Adrenal gland (tissue), 12 donors: ENCODE measurements around the gene NAPA. TPM values are rescaled to one million over a fixed set of nuclear protein-coding genes. Genes with fewer than 3 reads are reported as not detected.

Source experiments
- DNase-seq, 7 donors: peaks; one replicate each; pipeline ENCODE4 v3.0.0-alpha.2; 2019 to 2020
- H3K27ac ChIP-seq, 5 donors: fragments of 200-600 bp; sonication (generic) in 4 of 5; 1 replicate in 3 of 5; 2 replicates in 2 of 5; pipeline versions ENCODE4 v1.5.1 to v1.8.0; 2016 to 2020; ENCODE audit warnings: mild to moderate bottlenecking in 1 of 5
- H3K27me3 ChIP-seq: fragments of 200-600 bp; 2 replicates; pipeline ENCODE4 v1.8.0; 2021
- H3K36me3 ChIP-seq, 2 donors: fragments of 200-600 bp; replicated peaks in 1 of 2; 1 replicate in 1 of 2; 2 replicates in 1 of 2; pipeline versions ENCODE4 v1.5.1 to v1.8.0; 2018 to 2022
- H3K4me1 ChIP-seq, 2 donors: fragments of 200-600 bp; replicated peaks in 1 of 2; 1 replicate in 1 of 2; 2 replicates in 1 of 2; pipeline versions ENCODE4 v1.5.1 to v1.8.0; 2018 to 2021
- H3K4me3 ChIP-seq, 4 donors: fragments of 200-600 bp; sonication (generic) in 3 of 4; one replicate each; pipeline ENCODE4 v1.5.1; 2016 to 2018
- H3K9me3 ChIP-seq, 3 donors: fragments of 200-600 bp; sonication (generic) in 1 of 3; replicated peaks in 1 of 3; 1 replicate in 2 of 3; 2 replicates in 1 of 3; pipeline versions ENCODE4 v1.5.1 to v1.8.0; 2016 to 2021
- CTCF ChIP-seq, 6 experiments: fragments of 450-650 bp in 4 of 6; fragments of 200-600 bp in 2 of 6; sonication (generic) in 1 of 6; IDR thresholded peaks; 1 replicate in 5 of 6; 2 replicates in 1 of 6; pipeline versions ENCODE4 v1.5.1 to v1.8.0; 2016 to 2021; ENCODE audit warnings: antibody characterized with exemption in 6 of 6, mild to moderate bottlenecking in 2 of 6, moderate library complexity in 1 of 6
- POLR2A ChIP-seq, 2 donors: fragments of 450-650 bp; IDR thresholded peaks; one replicate each; pipeline ENCODE4 v1.6.1; 2017; ENCODE audit warnings: antibody characterized with exemption in 2 of 2, mild to moderate bottlenecking in 2 of 2, moderate library complexity in 1 of 2
- WGBS, 4 donors: extraction: QIAGEN DNeasy Blood & Tissue Kit in 2 of 4; methylation state at CpG; one replicate each; pipeline versions ENCODE4 v1.1.5 to v1.1.7; 2013 to 2017; 5-methylcytosine and 5-hydroxymethylcytosine counted together
- intact Hi-C, 2 donors: fragments of 100-400 bp; cut with DNase I; formaldehyde crosslinking; loops; one replicate each; pipeline versions ENCODE4 v1.14.1 to v1.15.0; 2022 to 2023
- polyA plus RNA-seq, 3 donors: library from polyadenylated mRNA; stranded (reverse); fragments of 200-250 nt in 2 of 3; fragments of 350-450 nt in 1 of 3; fragmentation: Illumina TruSeq in 1 of 3; extraction: RNeasy Lipid Tissue Mini Kit (QIAGEN cat#74804) in 1 of 3; gene quantifications; one replicate each; pipeline ENCODE4 v1.2.3, GENCODE V29; 2013 to 2014
- total RNA-seq, 9 donors: library from RNA; depleted of rRNA in 4 of 9; stranded (reverse); fragments of >200 nt in 4 of 9; fragments of 120-200 nt in 1 of 9; fragmentation: NEBNext Ultra II Directional in 1 of 9; extraction: Animal tissue kit (Norgen Biotek cat#: 25700) in 1 of 9; gene quantifications; one replicate each; pipeline versions ENCODE4 v1.1.0 to v1.2.4, GENCODE V29; 2013 to 2023
- donor health status: healthy with polysubstance abuse.
- donor health status: Bipolar disorder and iron deficiency.
- donor health status: DM: yes; HTN: yes; CAD: no.
- donor health status: DM: no; HTN: no; CAD: no.
- donor health status: DM: no; HTN: no; CAD: no.
- donor health status: DM: yes; HTN: yes; CAD: no.

NAPA gene
- total and polyA plus RNA-seq, 12 donors, result 122 to 481 (median 254) TPM

DNA sequence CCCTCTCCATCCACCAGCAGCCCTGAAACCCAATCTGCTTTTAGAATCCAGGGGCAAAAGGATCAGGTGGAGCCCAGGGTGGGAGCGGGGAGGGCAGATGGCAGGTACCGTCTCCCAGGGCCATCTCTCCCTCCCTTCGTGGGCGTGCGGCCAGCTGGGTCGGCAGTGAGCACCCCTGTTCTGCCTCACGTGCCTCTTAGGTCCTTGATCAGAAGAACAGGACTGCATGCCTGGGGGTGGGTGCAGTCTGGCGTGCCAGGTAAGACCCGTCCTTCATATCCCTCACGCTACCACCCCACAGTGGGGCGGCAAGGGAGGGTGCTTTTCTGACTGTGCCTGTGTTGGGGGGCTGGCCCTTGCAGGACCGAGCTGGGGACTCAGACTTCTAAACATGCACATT is 45.1 kb downstream of the NAPA start:
- DNase-seq, result no peak
- TF ChIP-seq POLR2A (IDR thresholded peaks at IDR 0.05), result no peak
- no peak for TF ChIP-seq CTCF (IDR thresholded peaks at IDR 0.05)
- 7 to 20% (median 11%) methylated on average over 2 to 12 of the region's 12 CpGs for WGBS, 4 donors
- H3K4me3 ChIP-seq, result no peak overlapping the region
- peaks cover 29% of the 10 kb centered on the region for H3K27me3 ChIP-seq
- no peak overlapping the region for H3K27ac ChIP-seq
- H3K4me1 ChIP-seq, result peaks cover 0 to 4% of the 10 kb centered on the region in 2 donors
- no peaks in the 10 kb centered on the region for H3K9me3 ChIP-seq
- intact Hi-C loops, result no loop called here
- H3K36me3 ChIP-seq, result no peaks in the 10 kb centered on the region

DNA sequence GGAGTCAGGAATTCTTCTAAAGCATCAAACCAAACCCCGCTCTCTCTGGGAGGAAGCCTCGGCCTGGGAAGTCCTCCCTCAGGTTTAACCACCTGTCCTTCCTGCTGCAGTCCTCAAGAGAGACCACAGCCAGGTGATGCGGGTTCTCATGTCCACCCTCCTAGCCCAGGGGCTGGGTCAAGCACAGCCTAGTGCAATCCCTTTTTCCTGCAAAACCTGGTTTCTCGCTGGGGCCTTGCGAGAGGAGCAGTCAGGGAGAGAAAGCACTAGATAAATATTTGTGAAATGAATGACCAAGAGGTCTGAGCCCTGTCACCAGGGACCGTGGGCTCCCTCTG is 45.5 kb downstream of the NAPA start:
- Histone ChIP-seq H3K4me1 (peaks cover 0 to 4% of the 10 kb centered on the region in 2 donors), H3K27ac (no peak overlapping the region), H3K27me3 (peaks cover 26% of the 10 kb centered on the region), H3K36me3 (no peaks in the 10 kb centered on the region), H3K4me3 (no peak overlapping the region), H3K9me3 (no peaks in the 10 kb centered on the region)
- intact Hi-C loops, result no loop called here
- WGBS, 4 donors, result 0 to 22% (median 20%) methylated on average over 2 to 6 of the region's 6 CpGs
- no peak for TF ChIP-seq POLR2A (IDR thresholded peaks at IDR 0.05)
- TF ChIP-seq CTCF (IDR thresholded peaks at IDR 0.05), result no peak
- no peak for DNase-seq

DNA sequence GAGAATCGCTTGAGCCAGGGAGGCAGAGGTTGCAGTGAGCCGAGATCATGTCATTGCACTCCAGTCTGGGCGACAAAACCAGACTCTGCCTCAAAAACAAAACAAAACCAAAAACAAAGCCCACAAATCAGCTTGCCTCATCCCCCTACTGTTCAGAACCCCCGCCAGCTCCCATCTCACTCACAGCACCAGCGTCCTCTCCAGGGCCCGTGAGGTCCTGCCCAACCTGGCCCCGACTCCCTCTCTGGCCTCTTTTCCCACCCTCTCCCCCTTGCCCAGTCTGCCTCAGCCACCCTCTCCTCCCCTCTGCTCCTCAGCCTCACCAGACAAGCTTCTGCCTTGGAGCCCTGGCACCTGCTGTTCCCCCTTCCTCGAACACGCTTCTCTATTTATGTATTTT is 46.9 kb downstream of the NAPA start:
- Histone ChIP-seq H3K27me3 (peaks cover 24% of the 10 kb centered on the region), H3K36me3 (no peaks in the 10 kb centered on the region), H3K27ac (no peak overlapping the region), H3K4me3 (no peak overlapping the region), H3K9me3 (no peaks in the 10 kb centered on the region), H3K4me1 (peaks cover 0 to 4% of the 10 kb centered on the region in 2 donors)
- no peak for DNase-seq
- intact Hi-C loops, result no loop called here
- 35 to 54% (median 42%) methylated on average over 9 of the region's 9 CpGs for WGBS, 4 donors
- no peak for TF ChIP-seq CTCF (IDR thresholded peaks at IDR 0.05)
- TF ChIP-seq POLR2A (IDR thresholded peaks at IDR 0.05), result no peak

DNA sequence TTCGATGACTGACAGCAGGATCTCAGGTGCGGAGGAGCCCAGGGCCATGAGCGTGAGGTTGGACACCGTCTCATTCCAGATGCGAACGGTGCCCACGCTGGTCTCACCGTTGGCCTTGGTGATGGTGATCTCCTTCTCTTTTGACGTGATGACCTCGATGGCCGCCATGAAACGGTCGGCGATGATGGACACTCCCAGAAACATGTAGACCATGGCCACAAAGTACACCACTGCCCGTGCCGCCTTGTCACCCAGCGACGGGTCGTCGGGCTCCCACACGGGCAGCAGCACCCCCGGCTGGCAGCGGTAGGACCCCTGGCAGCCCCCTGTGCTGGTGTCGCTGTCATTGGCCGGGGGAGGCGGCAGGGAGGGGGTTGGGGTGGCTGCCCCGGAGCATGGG is 48.9 kb downstream of the NAPA start:
- no peak for DNase-seq
- intact Hi-C loops, result no loop called here
- H3K36me3 ChIP-seq, result no peaks in the 10 kb centered on the region
- H3K4me1 ChIP-seq, result no peaks in the 10 kb centered on the region
- H3K27ac ChIP-seq, result no peak overlapping the region
- H3K27me3 ChIP-seq, result peaks cover 12% of the 10 kb centered on the region
- TF ChIP-seq CTCF (IDR thresholded peaks at IDR 0.05) (no peak), POLR2A (IDR thresholded peaks at IDR 0.05) (no peak)
- H3K4me3 ChIP-seq, result no peak overlapping the region
- WGBS, 4 donors, result 84 to 88% (median 88%) methylated on average over 18 to 27 of the region's 27 CpGs; no CpG with 5 or more reads in 1 of the 4 donors
- no peaks in the 10 kb centered on the region for H3K9me3 ChIP-seq
